ENCODE measurements around the gene SLC39A1. TPM values are rescaled to one million over a fixed set of nuclear protein-coding genes. Genes with fewer than 3 reads are reported as not detected.

The SLC39A1 gene
- total RNA-seq, 1 experiment from 2014 or later, result 204 TPM

DNA sequence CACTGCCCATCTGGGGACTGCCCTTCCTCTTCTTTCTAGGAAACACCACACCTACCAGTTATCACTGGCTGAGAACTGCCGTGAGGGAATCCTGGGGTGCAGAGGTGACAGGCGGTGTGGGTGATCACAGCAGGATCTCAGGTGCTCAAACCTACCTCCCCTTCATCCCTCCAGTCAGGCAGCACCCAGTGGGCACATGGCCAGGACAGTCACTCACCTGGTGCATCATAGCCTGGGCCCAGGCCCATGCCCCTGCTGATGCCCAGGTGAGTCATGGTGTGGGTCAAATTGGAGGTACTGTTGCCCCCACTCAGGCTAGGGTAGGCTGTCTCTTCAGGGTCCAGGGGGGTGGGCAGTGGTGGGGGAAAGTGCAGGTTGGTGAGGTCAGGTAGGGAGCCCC is 11.5 kb downstream of the SLC39A1 start (continued):
- TF ChIP-seq, protein P1, sequence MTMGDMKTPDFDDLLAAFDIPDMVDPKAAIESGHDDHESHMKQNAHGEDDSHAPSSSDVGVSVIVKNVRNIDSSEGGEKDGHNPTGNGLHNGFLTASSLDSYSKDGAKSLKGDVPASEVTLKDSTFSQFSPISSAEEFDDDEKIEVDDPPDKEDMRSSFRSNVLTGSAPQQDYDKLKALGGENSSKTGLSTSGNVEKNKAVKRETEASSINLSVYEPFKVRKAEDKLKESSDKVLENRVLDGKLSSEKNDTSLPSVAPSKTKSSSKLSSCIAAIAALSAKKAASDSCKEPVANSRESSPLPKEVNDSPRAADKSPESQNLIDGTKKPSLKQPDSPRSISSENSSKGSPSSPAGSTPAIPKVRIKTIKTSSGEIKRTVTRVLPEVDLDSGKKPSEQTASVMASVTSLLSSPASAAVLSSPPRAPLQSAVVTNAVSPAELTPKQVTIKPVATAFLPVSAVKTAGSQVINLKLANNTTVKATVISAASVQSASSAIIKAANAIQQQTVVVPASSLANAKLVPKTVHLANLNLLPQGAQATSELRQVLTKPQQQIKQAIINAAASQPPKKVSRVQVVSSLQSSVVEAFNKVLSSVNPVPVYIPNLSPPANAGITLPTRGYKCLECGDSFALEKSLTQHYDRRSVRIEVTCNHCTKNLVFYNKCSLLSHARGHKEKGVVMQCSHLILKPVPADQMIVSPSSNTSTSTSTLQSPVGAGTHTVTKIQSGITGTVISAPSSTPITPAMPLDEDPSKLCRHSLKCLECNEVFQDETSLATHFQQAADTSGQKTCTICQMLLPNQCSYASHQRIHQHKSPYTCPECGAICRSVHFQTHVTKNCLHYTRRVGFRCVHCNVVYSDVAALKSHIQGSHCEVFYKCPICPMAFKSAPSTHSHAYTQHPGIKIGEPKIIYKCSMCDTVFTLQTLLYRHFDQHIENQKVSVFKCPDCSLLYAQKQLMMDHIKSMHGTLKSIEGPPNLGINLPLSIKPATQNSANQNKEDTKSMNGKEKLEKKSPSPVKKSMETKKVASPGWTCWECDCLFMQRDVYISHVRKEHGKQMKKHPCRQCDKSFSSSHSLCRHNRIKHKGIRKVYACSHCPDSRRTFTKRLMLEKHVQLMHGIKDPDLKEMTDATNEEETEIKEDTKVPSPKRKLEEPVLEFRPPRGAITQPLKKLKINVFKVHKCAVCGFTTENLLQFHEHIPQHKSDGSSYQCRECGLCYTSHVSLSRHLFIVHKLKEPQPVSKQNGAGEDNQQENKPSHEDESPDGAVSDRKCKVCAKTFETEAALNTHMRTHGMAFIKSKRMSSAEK (CRISPR knock-in tag; IDR thresholded peaks at IDR 0.05; ENCODE audit: borderline replicate concordance), result no peak
- TF ChIP-seq ELF4 (CRISPR knock-in tag; IDR thresholded peaks at IDR 0.05; ENCODE audit: low read depth), result no peak

DNA sequence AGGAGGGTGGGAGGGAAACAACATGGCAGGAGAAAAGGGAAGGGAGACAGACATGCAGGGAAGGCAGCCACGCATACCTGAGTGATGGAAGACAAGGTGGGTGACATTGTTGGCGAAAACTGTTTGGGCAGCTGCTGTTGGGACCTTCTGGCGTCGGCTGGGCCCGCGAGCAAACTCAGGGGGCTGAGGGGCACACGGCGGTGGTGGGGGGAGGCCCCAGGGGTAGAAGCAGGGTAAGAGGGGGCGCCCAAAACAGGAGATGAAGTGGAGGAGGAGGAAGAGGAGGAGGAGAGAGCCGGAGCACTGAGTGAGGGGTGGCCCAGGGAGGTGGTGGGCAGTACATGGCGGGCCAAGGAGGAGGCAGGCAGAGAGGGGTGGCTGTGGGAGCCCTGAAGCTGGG is 12.2 kb downstream of the SLC39A1 start:
- no peak for TF ChIP-seq IRF2 (CRISPR knock-in tag; IDR thresholded peaks at IDR 0.05; ENCODE audit: borderline replicate concordance, low read depth)
- no peak for TF ChIP-seq ZNF138 (CRISPR knock-in tag; conservative IDR thresholded peaks at IDR 0.05)
- TF ChIP-seq NFATC4 (CRISPR knock-in tag; IDR thresholded peaks at IDR 0.05), result no peak
- TF ChIP-seq ZNF423 (CRISPR knock-in tag; IDR thresholded peaks at IDR 0.05), result no peak
- TF ChIP-seq JAZF1 (CRISPR knock-in tag; IDR thresholded peaks at IDR 0.05), result no peak
- TF ChIP-seq TEAD1 (CRISPR knock-in tag; IDR thresholded peaks at IDR 0.05), result no peak
- TF ChIP-seq, protein P1 (CRISPR knock-in tag; IDR thresholded peaks at IDR 0.05; ENCODE audit: borderline replicate concordance), result no peak
- TF ChIP-seq, protein P2, sequence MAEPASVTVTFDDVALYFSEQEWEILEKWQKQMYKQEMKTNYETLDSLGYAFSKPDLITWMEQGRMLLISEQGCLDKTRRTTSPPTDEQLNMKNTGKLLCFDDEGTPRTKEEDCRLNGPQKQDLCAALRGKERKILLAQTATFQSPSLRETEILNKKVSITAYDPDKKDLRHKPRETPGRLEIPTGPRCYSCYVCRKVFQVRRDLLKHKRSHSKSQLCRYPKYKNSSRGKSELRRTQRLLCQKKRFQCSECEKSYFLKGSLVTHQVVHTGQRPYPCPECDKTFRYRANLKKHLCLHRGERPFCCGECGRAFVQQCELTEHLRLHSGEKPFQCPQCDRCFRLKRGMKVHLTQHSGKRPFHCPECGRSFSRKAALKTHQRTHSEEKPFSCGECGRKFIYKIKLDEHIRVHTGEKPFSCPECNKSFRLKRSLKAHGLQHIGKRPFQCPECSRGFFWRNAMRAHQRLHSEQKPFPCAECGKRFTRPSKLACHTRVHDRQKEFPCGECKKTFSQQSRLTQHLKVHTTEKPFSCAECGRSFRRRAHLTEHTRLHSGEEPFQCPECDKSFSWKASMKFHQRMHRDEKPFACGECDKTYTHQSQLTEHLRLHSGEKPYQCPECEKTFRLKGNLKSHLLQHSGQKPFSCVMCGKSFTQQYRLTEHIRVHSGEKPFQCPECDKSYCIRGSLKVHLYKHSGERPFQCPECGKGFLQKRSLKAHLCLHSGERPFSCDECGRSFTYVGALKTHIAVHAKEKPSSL (CRISPR knock-in tag; conservative IDR thresholded peaks at IDR 0.05), result no peak
- no peak for TF ChIP-seq ZNF416 (CRISPR knock-in tag; IDR thresholded peaks at IDR 0.05)
- no peak for TF ChIP-seq SMAD3 (CRISPR knock-in tag; IDR thresholded peaks at IDR 0.05; ENCODE audit: borderline replicate concordance)
- no peak for TF ChIP-seq NFE2L1 (CRISPR knock-in tag; IDR thresholded peaks at IDR 0.05)
- no peak for TF ChIP-seq MYBL2 (CRISPR knock-in tag; IDR thresholded peaks at IDR 0.05)
- TF ChIP-seq KAT7 (CRISPR knock-in tag; IDR thresholded peaks at IDR 0.05; ENCODE audit: borderline replicate concordance), result no peak
- TF ChIP-seq, protein P3, sequence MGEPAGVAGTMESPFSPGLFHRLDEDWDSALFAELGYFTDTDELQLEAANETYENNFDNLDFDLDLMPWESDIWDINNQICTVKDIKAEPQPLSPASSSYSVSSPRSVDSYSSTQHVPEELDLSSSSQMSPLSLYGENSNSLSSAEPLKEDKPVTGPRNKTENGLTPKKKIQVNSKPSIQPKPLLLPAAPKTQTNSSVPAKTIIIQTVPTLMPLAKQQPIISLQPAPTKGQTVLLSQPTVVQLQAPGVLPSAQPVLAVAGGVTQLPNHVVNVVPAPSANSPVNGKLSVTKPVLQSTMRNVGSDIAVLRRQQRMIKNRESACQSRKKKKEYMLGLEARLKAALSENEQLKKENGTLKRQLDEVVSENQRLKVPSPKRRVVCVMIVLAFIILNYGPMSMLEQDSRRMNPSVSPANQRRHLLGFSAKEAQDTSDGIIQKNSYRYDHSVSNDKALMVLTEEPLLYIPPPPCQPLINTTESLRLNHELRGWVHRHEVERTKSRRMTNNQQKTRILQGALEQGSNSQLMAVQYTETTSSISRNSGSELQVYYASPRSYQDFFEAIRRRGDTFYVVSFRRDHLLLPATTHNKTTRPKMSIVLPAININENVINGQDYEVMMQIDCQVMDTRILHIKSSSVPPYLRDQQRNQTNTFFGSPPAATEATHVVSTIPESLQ (CRISPR knock-in tag; IDR thresholded peaks at IDR 0.05), result no peak
- TF ChIP-seq, protein P4, sequence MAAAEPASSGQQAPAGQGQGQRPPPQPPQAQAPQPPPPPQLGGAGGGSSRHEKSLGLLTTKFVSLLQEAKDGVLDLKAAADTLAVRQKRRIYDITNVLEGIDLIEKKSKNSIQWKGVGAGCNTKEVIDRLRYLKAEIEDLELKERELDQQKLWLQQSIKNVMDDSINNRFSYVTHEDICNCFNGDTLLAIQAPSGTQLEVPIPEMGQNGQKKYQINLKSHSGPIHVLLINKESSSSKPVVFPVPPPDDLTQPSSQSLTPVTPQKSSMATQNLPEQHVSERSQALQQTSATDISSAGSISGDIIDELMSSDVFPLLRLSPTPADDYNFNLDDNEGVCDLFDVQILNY (CRISPR knock-in tag; IDR thresholded peaks at IDR 0.05), result no peak
- Mint-ChIP-seq H3K9me3 (no peaks in the 10 kb centered on the region), H3K4me3 (no peak overlapping the region), H3K4me1 (peaks cover 7% of the 10 kb centered on the region), H3K27ac (no peak overlapping the region), H3K36me3 (peaks cover 38% of the 10 kb centered on the region), H3K27me3 (ENCODE audit: low read depth) (no peaks in the 10 kb centered on the region)
- CTCF ChIA-PET, result no interaction called here
- POLR2A ChIA-PET, result no interaction called here
- ATAC-seq (no peak), DNase-seq (ENCODE audit: low spot score) (no peak)
